ENCODE measurements around the gene ALDH18A1. TPM values are rescaled to one million over a fixed set of nuclear protein-coding genes. Genes with fewer than 3 reads are reported as not detected.

Gene ALDH18A1
- 249 and 250 TPM in 2 replicates for total RNA-seq

DNA sequence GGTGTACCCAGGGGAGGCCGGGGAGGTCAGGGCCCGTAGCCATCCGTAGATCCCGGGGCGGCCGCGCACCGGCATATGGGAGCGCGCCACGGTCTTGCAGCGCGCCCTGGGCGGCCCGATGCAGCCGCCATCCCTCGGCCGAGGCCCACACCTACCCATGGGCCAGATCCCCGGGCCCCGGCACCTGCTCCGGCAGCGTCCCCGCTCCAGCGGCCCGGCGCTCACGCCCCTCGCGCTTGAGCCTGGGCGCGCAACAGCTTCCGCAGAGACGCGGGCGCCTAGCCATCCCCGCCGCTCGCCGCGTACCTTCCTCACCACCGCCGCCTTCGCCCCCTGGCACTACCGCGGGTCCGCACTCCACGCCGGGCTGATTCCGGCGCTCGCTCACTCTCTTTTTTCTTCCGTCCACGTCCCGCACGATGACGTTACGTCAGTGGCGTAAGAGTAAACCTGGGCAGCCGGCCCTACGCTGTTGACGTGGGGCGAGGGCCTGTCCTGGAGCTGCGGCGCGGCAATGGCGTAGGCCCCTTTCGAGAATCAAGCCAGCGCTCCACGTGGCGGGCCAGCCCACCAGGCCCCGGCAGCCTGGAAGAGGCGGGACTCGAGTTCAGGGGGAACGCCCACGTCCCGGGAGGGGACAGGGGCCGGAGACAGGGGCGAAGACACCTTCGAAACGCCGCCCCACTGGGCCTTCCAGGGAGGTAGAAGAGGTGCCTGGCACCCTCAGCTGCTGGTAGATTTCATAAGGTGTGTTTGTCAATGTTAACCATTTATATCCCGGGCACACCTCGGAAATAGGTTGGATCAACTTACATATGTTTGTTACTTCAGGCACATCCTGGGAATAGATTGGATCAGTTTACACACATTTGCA, at the start of gene ALDH18A1:
TSS of gene ALDH18A1 (minus strand) at position 421 of the 874 bp plus-strand sequence. CDS start 3,334 bp downstream, outside the sequence.

DNA sequence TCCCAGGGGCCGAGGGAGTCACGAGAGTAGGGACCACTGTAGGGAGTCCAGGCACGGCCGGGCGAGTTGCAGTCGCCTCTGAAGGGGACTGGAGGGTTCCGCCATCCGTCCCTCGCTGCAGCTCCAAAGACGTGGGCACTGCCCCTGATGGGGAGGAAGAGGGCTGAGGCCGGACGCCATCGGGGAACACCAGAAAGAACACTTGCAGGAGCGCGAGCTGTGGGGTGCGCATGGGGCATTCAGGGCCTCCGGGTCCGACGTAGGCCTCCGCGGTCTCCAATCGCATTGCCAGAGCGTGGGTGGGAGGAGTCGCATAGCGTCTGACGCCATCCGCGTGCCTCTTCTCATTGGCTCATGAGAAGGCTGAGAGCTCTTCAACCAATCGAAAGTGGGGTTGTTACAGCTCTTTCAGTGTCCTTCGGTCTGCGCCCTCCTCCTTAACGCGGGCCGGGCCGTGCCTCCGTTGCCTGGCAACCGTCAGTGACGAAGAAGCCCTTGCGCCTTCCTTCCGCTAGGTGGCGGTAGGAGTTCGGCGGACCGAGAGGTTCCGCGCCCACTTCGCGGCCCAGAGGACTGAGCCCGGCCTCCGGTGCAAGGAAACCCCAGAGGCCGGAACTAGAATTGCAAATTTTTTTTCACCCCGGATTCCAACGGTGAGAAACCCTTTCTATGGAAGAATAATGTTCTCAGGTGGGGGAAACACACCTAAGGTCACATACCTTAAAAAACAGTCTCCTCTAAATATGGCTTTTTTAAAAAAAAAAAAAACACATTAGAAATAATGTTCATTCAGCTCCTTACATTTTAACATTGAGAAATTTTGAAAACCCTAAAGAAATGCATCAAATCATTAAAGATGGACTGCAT, 37.4 kb upstream of the ALDH18A1 start, which contains the start of gene TCTN3:
TSS of gene TCTN3 (minus strand) at position 260 of the 867 bp plus-strand sequence. CDS start at position 232, 28 bp downstream.

DNA sequence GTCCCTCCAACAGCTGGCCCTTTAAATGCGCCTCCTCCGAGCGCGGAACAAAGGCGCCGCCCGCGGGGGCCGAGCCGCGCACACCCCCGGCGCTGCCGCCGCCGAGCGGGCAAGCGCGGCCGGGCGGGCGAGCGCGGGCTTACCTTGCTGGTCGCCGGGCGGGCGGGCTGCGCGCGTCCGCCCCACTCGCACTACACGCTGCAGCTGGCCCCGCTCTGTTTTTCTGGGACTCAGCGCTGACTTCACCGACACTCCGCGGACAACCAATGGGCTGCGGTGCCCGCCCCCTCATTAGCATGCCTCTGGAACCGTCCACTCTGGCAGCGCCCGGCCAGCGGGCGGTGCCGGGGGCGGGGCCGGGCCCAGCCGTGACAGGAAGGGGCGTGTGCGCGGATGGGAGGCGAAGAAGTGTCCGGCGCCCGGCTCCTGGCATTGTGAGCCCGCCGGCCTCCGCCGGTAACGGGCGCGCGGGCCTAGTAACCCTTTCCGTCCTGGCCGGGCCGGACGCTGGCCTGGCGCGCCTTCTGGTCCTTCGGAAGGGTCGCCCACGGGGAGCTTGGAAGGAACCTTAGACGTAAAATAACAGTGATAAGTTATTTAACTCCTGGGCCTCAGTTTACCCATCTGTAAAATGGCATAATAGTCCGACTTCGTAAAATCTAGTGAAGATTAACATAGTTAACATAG, 95.2 kb downstream of the ALDH18A1 start, which contains the start of gene SORBS1:
TSS of gene SORBS1 (minus strand) at position 195 of the 687 bp plus-strand sequence. CDS start 120,236 bp downstream, outside the sequence.

Other genes with a start within 250 kb of the ALDH18A1 start
- 12.5 and 20.9 TPM in 2 replicates for gene SORBS1, start 95.3 kb downstream of the ALDH18A1 start, total RNA-seq
- gene TCTN3, start 37.2 kb upstream of the ALDH18A1 start, total RNA-seq = 42.4 and 43.1 TPM in 2 replicates
- 0.09 TPM in 1 of 2 replicates, not detected in the other for gene ENTPD1, start 99.5 kb upstream of the ALDH18A1 start, total RNA-seq

Data from smooth muscle cell of the umbilical artery (primary cell).